Hematopoietic multipotent progenitor cell treated with erythropoietin and hydrocortisone succinate and interleukin-3 and kit ligand, for 17 days (in vitro differentiated cells): ENCODE results near the gene MAP10.

Source experiments
- DNase-seq: peaks from one replicate; pipeline ENCODE4 v3.0.0-alpha.2; 2015; ENCODE audit warnings: low spot score

MAP10 gene

DNA sequence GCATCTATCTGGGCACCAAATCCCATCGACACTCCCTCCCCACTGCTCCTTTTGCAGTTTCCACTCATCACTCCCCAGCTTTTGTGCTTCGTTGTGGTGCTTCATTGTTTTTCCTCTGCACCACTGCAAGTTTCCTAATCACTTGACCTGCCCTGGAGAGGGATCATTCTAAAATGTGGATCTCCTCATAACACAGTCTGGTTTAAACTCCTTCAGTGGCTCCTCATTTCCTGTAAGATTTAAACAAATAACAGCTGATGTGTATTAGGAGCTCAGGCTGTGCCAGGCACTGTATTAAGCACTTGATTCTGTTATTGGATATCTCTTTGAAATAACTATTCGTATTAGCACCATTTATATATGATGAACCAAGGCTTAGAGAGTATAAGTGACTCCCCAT lies 51.3 kb downstream of the MAP10 start:
- no peak for DNase-seq
